Neural cell (in vitro differentiated cells): ENCODE data around the gene SLC36A1.

Source experiments
- CTCF ChIP-seq: fragments of 450-650 bp; IDR thresholded peaks from 2 replicates; pipeline ENCODE4 v1.5.1; 2014; ENCODE audit warnings: antibody characterized with exemption, mild to moderate bottlenecking, moderate library complexity; ENCODE audit not compliant: poor library complexity, severe bottlenecking
- EZH2 ChIP-seq: fragments of 200-600, 300-800 bp; shearing (Covaris generic), sonication (generic); IDR thresholded peaks from 2 replicates; pipeline ENCODE4 v1.6.1; 2014; ENCODE audit warnings: antibody characterized with exemption, low read length, borderline replicate concordance, mild to moderate bottlenecking; ENCODE audit not compliant: insufficient read depth, poor library complexity, severe bottlenecking
- POLR2AphosphoS5 ChIP-seq: IDR thresholded peaks from 2 replicates; pipeline ENCODE4 v1.6.1; 2012
- TAF1 ChIP-seq: IDR thresholded peaks from 2 replicates; pipeline ENCODE4 v1.6.1; 2012; ENCODE audit warnings: low read depth

GRCh38 chr5:151470439-151470838 is 23.0 kb downstream of the SLC36A1 start:
- TF ChIP-seq POLR2AphosphoS5 (no peak), EZH2 (no peak), CTCF (no peak), TAF1 (no peak)
